ENCODE data around the gene CAMK2B.

CAMK2B gene

GRCh38 chr7:44275957-44276570 is 49.3 kb downstream of the CAMK2B start:
- no peak for DNase-seq (ENCODE audit: low read depth in 2 of 2, low spot score in 1 of 2)

DNA sequence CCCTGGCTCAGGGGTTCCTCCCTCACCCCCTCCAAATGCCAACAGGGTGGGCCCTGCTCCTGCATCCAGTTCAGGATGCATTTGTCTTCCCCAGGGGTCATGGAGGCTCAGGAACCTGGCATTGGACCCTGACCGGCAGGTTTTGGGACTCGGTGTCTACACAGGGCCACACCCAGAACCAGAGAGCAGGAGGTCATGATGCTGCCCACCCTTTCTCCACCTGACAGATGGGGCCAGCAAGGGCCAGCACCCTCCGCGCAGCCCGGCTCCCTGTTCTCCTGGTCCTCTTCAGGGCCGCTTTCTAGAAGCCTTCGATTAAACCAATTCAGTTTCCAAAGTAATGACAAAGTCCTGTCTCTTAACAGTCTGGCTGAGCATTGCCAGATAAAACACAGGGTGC is 50.2 kb downstream of the CAMK2B start:
- DNase-seq (ENCODE audit: low read depth in 2 of 2, low spot score in 1 of 2): no peak

- no peak for DNase-seq (ENCODE audit: low read depth in 2 of 2, low spot score in 1 of 2)
Observed at GRCh38 chr7:44274623-44274975, 50.8 kb downstream of the CAMK2B start.

GRCh38 chr7:44273681-44274622 is 51.4 kb downstream of the CAMK2B start:
- DNase-seq (ENCODE audit: low read depth in 2 of 2, low spot score in 1 of 2): no peak

GRCh38 chr7:44272981-44273380 is 52.4 kb downstream of the CAMK2B start:
- DNase-seq (ENCODE audit: low read depth in 2 of 2, low spot score in 1 of 2): no peak

DNA sequence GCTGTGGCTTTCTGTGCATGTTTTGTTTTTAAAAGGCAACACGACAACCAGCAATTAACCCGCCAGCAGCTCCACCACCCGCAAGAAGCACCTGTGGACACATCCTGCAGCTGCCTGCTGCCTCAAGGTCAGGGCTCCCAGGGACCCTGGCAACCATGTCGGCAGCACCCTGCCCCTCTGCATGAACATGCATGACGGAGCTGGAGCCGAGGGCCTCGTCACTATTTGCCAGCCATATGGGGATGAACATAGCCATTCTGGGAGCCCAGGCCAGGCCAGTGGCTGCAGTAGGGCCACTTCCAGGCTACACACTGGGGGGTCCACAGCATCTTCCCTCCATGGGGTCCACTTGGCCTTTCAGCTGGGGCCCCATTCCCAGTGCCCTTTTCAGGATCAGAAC is 52.9 kb downstream of the CAMK2B start:
- no peak for DNase-seq (ENCODE audit: low read depth in 2 of 2, low spot score in 1 of 2)

GRCh38 chr7:44269943-44270493 is 55.4 kb downstream of the CAMK2B start:
- no peak for DNase-seq (ENCODE audit: low read depth in 2 of 2, low spot score in 1 of 2)

GRCh38 chr7:44269417-44269816 is 56.0 kb downstream of the CAMK2B start:
- no peak for DNase-seq (ENCODE audit: low read depth in 2 of 2, low spot score in 1 of 2)

- no peak for DNase-seq (ENCODE audit: low read depth in 2 of 2, low spot score in 1 of 2)
Observed at GRCh38 chr7:44268671-44269070, 56.7 kb downstream of the CAMK2B start.

GRCh38 chr7:44267719-44268421 is 57.5 kb downstream of the CAMK2B start:
- no peak for DNase-seq (ENCODE audit: low read depth in 2 of 2, low spot score in 1 of 2)

DNA sequence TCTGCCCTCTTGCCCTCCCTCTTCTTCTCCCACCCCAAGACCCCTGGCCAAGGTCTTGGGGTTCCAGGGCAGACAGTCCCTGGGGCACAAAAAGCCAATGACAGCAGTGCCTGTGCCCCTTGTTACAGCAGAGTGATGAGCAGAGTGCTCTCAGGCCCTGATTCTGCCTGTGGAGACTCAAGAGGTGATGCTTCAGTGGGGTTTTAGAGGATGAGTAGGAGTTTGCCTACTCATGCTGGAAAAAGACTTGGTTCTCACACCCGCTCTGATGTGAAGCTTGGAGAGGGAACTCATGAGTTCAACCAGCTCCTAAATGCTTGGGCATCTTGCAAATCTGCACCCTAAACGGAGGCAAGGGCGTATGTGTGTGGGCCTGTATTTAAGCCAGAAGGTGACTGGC is 58.2 kb downstream of the CAMK2B start:
- no peak for DNase-seq (ENCODE audit: low read depth in 2 of 2, low spot score in 1 of 2)

- DNase-seq (ENCODE audit: low read depth in 2 of 2, low spot score in 1 of 2): no peak
Observed at GRCh38 chr7:44266526-44266925, 58.9 kb downstream of the CAMK2B start.

DNA sequence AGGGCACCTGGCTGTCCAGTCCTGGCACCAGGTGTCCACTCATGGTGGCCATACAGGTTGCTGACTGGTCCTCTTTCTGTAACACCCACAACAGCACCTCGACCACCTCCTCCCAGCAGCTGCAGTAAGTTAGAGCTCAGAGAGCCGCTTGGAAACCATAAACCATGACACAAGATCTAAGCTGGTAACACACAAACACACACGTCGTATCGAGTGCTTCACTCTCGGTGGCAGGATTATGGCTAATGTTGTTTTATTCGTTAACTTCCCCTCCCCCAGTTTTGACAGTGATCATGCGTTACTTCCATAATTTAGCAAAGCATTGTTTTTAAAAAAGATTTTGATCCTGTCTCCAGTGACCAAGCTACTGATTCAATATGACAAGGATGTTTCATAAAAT is 59.7 kb downstream of the CAMK2B start:
- DNase-seq (ENCODE audit: low read depth in 2 of 2, low spot score in 1 of 2): no peak

DNA sequence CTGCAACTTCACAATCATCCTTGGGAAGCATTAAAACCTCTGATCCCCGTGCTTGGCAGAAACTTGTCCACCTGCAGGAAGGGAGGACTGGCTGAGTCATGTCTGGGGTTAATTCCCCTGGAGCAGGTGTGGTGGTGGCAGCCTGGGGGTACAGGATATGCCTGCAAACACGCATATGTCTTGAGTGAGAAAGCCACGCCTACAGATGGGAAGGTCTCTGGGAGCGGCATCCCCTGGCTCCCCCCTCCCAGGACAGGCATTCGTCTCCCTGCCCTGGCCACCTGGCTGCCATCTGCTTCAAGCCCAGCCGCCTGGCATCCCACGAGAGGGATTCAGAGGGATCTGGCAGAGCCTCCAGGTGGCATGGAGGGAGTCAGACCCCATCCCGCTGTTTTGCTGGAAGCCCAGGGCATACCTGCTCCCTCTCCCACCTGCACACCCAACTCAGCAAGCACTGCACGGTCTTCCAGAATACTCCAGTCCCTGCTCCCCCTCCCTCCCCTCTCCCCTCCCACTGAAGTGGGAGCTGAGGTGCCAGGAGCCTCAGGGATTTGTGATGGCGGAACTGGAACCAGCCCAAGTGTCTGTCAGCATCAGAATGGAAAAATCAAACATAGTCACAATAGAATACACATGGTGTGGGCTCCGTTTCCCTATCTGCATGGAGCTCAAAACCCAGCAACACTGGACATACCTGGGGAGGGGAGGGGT is 61.0 kb downstream of the CAMK2B start:
- DNase-seq (ENCODE audit: low read depth in 2 of 2, low spot score in 1 of 2): no peak

- no peak for DNase-seq (ENCODE audit: low read depth in 2 of 2, low spot score in 1 of 2)
Observed at GRCh38 chr7:44263326-44264082, 61.9 kb downstream of the CAMK2B start.

DNA sequence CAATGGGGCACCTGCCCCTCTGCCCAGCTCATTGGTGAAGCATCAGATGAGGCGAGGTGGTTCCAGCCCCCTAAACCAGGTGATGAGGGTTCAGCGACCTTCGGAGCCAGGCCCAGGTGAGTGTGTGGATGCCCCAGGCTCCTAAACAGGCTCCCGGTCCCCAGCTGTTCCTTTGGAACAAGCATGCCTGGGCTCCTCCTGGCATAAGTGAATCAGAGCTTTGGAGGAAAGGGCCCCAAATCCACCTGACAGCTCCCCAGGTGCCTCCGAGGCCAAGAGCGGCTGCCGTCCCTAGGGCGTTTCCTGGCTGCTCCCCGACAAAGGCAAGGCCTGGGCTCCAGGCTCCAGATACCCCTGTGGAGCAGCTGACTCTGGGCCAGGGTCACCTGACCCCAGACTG is 63.4 kb downstream of the CAMK2B start:
- DNase-seq (ENCODE audit: low read depth in 2 of 2, low spot score in 1 of 2): no peak

- DNase-seq (ENCODE audit: low read depth in 2 of 2, low spot score in 1 of 2): no peak
Observed at GRCh38 chr7:44261240-44261639, 64.2 kb downstream of the CAMK2B start.

- DNase-seq (ENCODE audit: low read depth in 2 of 2, low spot score in 1 of 2): no peak
Observed at GRCh38 chr7:44259547-44260457, 65.6 kb downstream of the CAMK2B start.

GRCh38 chr7:44258865-44259546 is 66.4 kb downstream of the CAMK2B start:
- DNase-seq (ENCODE audit: low read depth in 2 of 2, low spot score in 1 of 2): no peak

Measured in stimulated activated CD8-positive, alpha-beta memory T cell treated with anti-CD3 and anti-CD28 coated beads, Interleukin-4, amount 100 ng/mL, for 4 hours (primary cell).